PC-9 (cell line): ENCODE data around the gene SLC44A3.

Experiments
- EZH2 ChIP-seq: fragments of 200-600 bp; sonication (generic); IDR thresholded peaks from 2 replicates; pipeline ENCODE4 v1.8.0; 2017; ENCODE audit warnings: antibody characterized with exemption, low read depth
- TF ChIP-seq, protein P1 (sequence below): fragments of 200-600 bp; sonication (generic); conservative IDR thresholded peaks from 2 replicates; pipeline ENCODE4 v1.6.1; 2017; ENCODE audit warnings: mixed run types, antibody characterized with exemption, mild to moderate bottlenecking, moderate library complexity

DNA sequence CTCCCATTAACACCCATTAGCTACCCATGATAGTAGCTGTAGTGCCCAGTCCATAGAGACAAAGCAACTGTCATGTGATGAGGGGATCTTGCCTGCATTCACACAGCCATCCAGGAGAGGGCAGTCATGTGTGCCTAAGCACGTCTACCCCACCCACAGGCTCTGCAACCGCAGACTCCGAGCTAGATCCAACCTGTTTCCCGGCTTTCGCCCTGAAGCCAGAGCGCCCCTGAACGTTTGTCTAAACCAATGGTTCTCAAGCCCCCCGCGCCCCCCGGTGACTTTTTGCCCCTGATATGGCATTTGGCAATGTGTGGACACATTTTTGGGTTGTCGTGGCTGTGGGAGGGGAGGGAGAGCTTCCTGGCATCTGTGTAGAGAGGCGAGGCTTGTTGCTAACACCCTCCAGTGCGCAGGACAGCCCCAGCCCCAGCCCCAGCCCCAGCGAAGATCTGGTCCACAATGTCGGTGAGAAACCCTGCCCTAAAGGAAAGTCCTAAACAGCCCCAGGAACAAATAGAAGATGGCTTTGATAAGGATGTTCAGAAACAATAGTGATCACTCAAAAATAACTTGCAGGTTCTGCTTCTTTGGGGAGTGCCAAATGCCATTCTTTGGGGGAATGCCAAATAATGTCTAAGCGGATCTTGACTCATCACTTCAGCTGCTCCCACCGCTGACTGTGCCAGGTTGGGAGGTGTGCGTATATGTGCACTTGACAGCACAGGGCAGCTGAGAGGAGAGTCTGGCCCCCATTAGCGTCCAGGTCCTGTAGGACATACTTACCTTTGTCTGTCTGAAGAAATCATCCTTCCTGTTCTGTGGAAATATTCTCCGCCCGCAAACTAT is 34.5 kb downstream of the SLC44A3 start:
- TF ChIP-seq, protein P1, sequence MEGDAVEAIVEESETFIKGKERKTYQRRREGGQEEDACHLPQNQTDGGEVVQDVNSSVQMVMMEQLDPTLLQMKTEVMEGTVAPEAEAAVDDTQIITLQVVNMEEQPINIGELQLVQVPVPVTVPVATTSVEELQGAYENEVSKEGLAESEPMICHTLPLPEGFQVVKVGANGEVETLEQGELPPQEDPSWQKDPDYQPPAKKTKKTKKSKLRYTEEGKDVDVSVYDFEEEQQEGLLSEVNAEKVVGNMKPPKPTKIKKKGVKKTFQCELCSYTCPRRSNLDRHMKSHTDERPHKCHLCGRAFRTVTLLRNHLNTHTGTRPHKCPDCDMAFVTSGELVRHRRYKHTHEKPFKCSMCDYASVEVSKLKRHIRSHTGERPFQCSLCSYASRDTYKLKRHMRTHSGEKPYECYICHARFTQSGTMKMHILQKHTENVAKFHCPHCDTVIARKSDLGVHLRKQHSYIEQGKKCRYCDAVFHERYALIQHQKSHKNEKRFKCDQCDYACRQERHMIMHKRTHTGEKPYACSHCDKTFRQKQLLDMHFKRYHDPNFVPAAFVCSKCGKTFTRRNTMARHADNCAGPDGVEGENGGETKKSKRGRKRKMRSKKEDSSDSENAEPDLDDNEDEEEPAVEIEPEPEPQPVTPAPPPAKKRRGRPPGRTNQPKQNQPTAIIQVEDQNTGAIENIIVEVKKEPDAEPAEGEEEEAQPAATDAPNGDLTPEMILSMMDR: peak; percentile 99
- TF ChIP-seq EZH2: no peak
